SU-DHL-6 (cell line): ENCODE data around the gene TMEM88.

Experiments used
- EZH2phosphoT487 ChIP-seq: fragments of 200-600 bp; sonication (generic), shearing (Covaris generic); conservative IDR thresholded peaks from 2 replicates; pipeline ENCODE4 v1.6.1; 2018; ENCODE audit warnings: mild to moderate bottlenecking, antibody characterized with exemption, low read length, moderate library complexity, mixed read lengths
- TF ChIP-seq, protein P1 (sequence below): fragments of 200-600 bp; sonication (generic); IDR thresholded peaks from one replicate; pipeline ENCODE4 v1.5.1; 2017; ENCODE audit warnings: antibody characterized with exemption, mild to moderate bottlenecking, low read length, moderate library complexity; ENCODE audit not compliant: insufficient read depth, poor library complexity, severe bottlenecking

DNA sequence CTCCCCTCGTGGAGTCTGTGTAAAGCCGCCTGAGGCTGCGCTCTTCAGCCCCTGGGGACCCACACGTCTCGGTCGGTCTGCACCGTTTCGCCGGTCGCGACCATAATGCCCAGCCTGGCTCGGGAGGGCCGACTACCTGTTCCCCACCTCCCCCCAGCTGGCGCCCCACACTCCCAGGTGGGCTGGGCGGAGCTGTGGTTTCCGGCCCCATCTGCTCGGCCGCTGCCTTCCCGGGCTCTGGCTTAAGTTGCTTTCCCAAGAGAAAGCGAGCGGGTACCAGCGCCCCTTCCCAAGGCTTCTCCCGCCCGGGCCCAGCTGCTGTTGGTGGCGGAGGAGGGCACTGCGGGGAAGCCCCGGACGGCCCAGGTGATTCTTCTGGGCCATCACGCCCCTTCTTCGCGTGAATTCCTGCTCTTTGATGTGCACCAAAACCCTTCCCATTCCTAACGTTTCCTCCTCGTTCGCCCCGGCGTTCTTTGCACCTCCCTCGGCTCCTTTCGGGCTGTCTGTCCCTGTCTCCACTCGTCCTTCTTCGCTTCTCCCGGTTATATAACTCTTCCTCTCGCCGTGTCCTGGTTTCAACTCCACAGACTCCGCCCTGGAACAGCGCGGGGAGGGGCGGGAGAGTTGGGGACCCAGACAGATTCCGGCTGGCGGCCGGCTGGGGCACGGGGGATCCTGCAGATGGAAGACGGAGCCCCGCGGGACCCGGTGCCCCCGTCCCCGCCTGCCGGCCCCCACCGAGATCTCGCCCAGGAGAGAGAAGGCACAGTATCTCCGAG, 18.9 kb upstream of the TMEM88 start:
- TF ChIP-seq, protein P1, sequence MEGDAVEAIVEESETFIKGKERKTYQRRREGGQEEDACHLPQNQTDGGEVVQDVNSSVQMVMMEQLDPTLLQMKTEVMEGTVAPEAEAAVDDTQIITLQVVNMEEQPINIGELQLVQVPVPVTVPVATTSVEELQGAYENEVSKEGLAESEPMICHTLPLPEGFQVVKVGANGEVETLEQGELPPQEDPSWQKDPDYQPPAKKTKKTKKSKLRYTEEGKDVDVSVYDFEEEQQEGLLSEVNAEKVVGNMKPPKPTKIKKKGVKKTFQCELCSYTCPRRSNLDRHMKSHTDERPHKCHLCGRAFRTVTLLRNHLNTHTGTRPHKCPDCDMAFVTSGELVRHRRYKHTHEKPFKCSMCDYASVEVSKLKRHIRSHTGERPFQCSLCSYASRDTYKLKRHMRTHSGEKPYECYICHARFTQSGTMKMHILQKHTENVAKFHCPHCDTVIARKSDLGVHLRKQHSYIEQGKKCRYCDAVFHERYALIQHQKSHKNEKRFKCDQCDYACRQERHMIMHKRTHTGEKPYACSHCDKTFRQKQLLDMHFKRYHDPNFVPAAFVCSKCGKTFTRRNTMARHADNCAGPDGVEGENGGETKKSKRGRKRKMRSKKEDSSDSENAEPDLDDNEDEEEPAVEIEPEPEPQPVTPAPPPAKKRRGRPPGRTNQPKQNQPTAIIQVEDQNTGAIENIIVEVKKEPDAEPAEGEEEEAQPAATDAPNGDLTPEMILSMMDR, result no peak
- TF ChIP-seq EZH2phosphoT487, result no peak
